Mesenchymal stem cell (in vitro differentiated cells and primary cell): Measurements from ENCODE around the gene IWS1.
A peak's percentile ranks its signal among the peaks of the same experiment; 100 is the strongest.

Experiments used
- DNase-seq: peaks from one replicate; pipeline ENCODE4 v3.0.0-alpha.2; 2013
- H2AFZ ChIP-seq: one replicate; pipeline ENCODE4 v1.6.1; 2013; ENCODE audit warnings: low read depth, mild to moderate bottlenecking, control low read depth, inconsistent platforms, low read length, moderate library complexity
- H2AK5ac ChIP-seq: 2 replicates; pipeline ENCODE4 v1.6.1; 2013; ENCODE audit warnings: low read length, moderate library complexity, mild to moderate bottlenecking, inconsistent platforms; ENCODE audit not compliant: severe bottlenecking
- H2BK120ac ChIP-seq: one replicate; pipeline ENCODE4 v1.6.1; 2013; ENCODE audit warnings: low read depth, mild to moderate bottlenecking, inconsistent platforms, low read length, moderate library complexity
- H2BK12ac ChIP-seq, 2 experiments: one replicate each; pipeline ENCODE4 v1.6.1; 2013; ENCODE audit warnings: inconsistent platforms in 2 of 2, low read length in 2 of 2, mild to moderate bottlenecking in 2 of 2, moderate library complexity in 2 of 2, control low read depth in 1 of 2
- H2BK15ac ChIP-seq: one replicate; pipeline ENCODE4 v1.6.1; 2013; ENCODE audit warnings: mild to moderate bottlenecking, low read depth, inconsistent platforms; ENCODE audit not compliant: poor library complexity, severe bottlenecking
- H2BK5ac ChIP-seq: 2 replicates; pipeline ENCODE4 v1.6.1; 2013; ENCODE audit warnings: low read depth, mild to moderate bottlenecking, low read length, control low read depth, inconsistent platforms; ENCODE audit not compliant: poor library complexity, severe bottlenecking
- H3K14ac ChIP-seq, 2 experiments: one replicate each; pipeline ENCODE4 v1.6.1; 2013; ENCODE audit warnings: inconsistent platforms in 2 of 2, low read length in 2 of 2, control low read depth in 1 of 2, mild to moderate bottlenecking in 1 of 2, moderate library complexity in 1 of 2
- H3K18ac ChIP-seq, 2 experiments: one replicate each; pipeline ENCODE4 v1.6.1; 2013; ENCODE audit warnings: inconsistent platforms in 2 of 2, low read length in 2 of 2, control low read depth in 1 of 2, low read depth in 1 of 2, mild to moderate bottlenecking in 1 of 2
- H3K23ac ChIP-seq, 2 experiments: one replicate each; pipeline ENCODE4 v1.6.1; 2013; ENCODE audit warnings: inconsistent platforms in 2 of 2, low read length in 2 of 2, mild to moderate bottlenecking in 2 of 2, moderate library complexity in 2 of 2, control low read depth in 1 of 2
- H3K27ac ChIP-seq: 2 replicates; pipeline ENCODE4 v1.5.1; 2013; ENCODE audit warnings: mild to moderate bottlenecking, moderate library complexity, low read length, control low read depth, inconsistent platforms; ENCODE audit not compliant: poor library complexity, severe bottlenecking
- H3K27me3 ChIP-seq, 2 experiments: 2 replicates each; pipeline versions ENCODE4 v1.6.1 to v1.7.0; 2013; ENCODE audit warnings: low read length in 2 of 2, mild to moderate bottlenecking in 2 of 2, moderate library complexity in 2 of 2, control low read depth in 1 of 2, inconsistent platforms in 1 of 2; ENCODE audit not compliant: control insufficient read depth in 1 of 2, insufficient read depth in 1 of 2
- H3K36me3 ChIP-seq, 2 experiments: 2 replicates each; pipeline versions ENCODE4 v1.6.1 to v1.7.0; 2013; ENCODE audit warnings: low read length in 2 of 2, control low read depth in 1 of 2, inconsistent platforms in 1 of 2, low read depth in 1 of 2, mild to moderate bottlenecking in 1 of 2; ENCODE audit not compliant: insufficient read depth in 2 of 2, control insufficient read depth in 1 of 2
- H3K4ac ChIP-seq, 2 experiments: one replicate each; pipeline ENCODE4 v1.6.1; 2013; ENCODE audit warnings: inconsistent platforms in 2 of 2, low read length in 2 of 2, mild to moderate bottlenecking in 2 of 2, moderate library complexity in 2 of 2, control low read depth in 1 of 2, low read depth in 1 of 2
- H3K4me1 ChIP-seq: 2 replicates; pipeline ENCODE4 v1.6.1; 2013; ENCODE audit warnings: low read depth, low read length, control low read depth; ENCODE audit not compliant: control insufficient read depth, insufficient read depth
- H3K4me2 ChIP-seq: 2 replicates; pipeline ENCODE4 v1.6.1; 2013; ENCODE audit warnings: low read length, mild to moderate bottlenecking, inconsistent platforms; ENCODE audit not compliant: poor library complexity, severe bottlenecking
- H3K4me3 ChIP-seq, 2 experiments: 2 replicates each; pipeline versions ENCODE4 v1.5.1 to v1.7.0; 2013; ENCODE audit warnings: low read length in 2 of 2, mild to moderate bottlenecking in 2 of 2, control low read depth in 1 of 2, low read depth in 1 of 2; ENCODE audit not compliant: insufficient read depth in 1 of 2
- H3K79me1 ChIP-seq: replicated peaks from 2 replicates; pipeline ENCODE4 v1.6.1; 2013; ENCODE audit warnings: mild to moderate bottlenecking, control low read depth, low read length, inconsistent platforms; ENCODE audit not compliant: poor library complexity, severe bottlenecking
- H3K9ac ChIP-seq: 2 replicates; pipeline ENCODE4 v1.7.0; 2013; ENCODE audit warnings: mild to moderate bottlenecking, low read length, moderate library complexity
- H3K9me3 ChIP-seq: 2 replicates; pipeline ENCODE4 v1.7.0; 2013; ENCODE audit warnings: mild to moderate bottlenecking, low read length; ENCODE audit not compliant: control insufficient read depth
- H4K8ac ChIP-seq: one replicate; pipeline ENCODE4 v1.6.1; 2013; ENCODE audit warnings: inconsistent platforms, mild to moderate bottlenecking, low read length, moderate library complexity
- H4K91ac ChIP-seq: one replicate; pipeline ENCODE4 v1.6.1; 2013; ENCODE audit warnings: mild to moderate bottlenecking, low read length, inconsistent platforms
- WGBS: methylation state at CpG from one replicate; pipeline ENCODE4 v1.1.7; 2013; ENCODE audit warnings: mixed read lengths; 5-methylcytosine and 5-hydroxymethylcytosine counted together

The IWS1 gene

DNA sequence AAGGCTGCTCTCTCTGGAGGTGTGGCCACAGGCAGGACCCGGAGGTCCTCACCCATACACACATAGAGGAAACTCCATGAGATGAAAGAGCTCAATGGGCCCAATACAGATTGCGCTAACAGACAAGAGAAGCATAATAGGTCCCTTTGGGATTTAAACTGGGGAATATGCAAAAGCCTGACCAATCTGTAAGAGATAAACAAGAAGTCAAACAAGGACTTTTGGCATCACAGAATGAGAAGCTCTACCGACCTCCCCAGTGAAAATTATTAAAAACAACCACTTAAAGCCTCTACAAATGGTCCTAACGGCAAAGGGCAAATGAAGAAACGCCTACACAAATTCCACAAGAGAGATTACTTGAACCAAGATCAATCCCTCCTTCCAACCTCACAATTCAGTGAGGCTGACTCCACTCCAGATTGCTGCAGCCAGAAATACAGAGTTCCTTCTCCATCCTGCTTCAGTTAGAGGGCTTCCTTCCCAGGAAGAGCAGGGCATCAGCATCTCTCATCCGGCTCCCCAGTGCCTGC, 10.8 kb downstream of the IWS1 start:
- H2BK120ac ChIP-seq: no peak overlapping the region
- H3K14ac ChIP-seq: no peak overlapping the region
- H3K4me1 ChIP-seq: peaks cover 5% of the 10 kb centered on the region
- no peaks in the 10 kb centered on the region for H3K9me3 ChIP-seq
- no peak overlapping the region for H2BK5ac ChIP-seq
- peaks cover 11% of the 10 kb centered on the region for H3K79me1 ChIP-seq
- H3K27me3 ChIP-seq: no peaks in the 10 kb centered on the region
- no peak overlapping the region for H3K4me2 ChIP-seq
- no peak overlapping the region for H2AK5ac ChIP-seq
- H2AFZ ChIP-seq: no peak overlapping the region
- no peak overlapping the region for H3K4ac ChIP-seq
- no peak overlapping the region for H4K8ac ChIP-seq
- peak overlapping the region; percentile 3 for H2BK15ac ChIP-seq
- H3K9ac ChIP-seq: peak overlapping the region; percentile 91
- no peak overlapping the region for H3K27ac ChIP-seq
- H3K23ac ChIP-seq: no peak overlapping the region
- H3K4me3 ChIP-seq: peak overlapping the region in 1 of 2 experiments; percentile 43
- no peak for DNase-seq
- H2BK12ac ChIP-seq: no peak overlapping the region
- no peak overlapping the region for H4K91ac ChIP-seq
- no peak overlapping the region for H3K18ac ChIP-seq
- WGBS: 89% methylated on average over 6 of the region's 6 CpGs
- H3K36me3 ChIP-seq: peaks cover 26 to 50% of the 10 kb centered on the region in 2 experiments

- no peak overlapping the region for H3K4me2 ChIP-seq
- no peak overlapping the region for H2AFZ ChIP-seq
- H3K4ac ChIP-seq: no peak overlapping the region
- no peak overlapping the region for H2BK15ac ChIP-seq
- H3K4me3 ChIP-seq: no peak overlapping the region
- H2AK5ac ChIP-seq: no peak overlapping the region
- no peak overlapping the region for H2BK120ac ChIP-seq
- no peak for DNase-seq
- no peak overlapping the region for H3K27ac ChIP-seq
- H3K36me3 ChIP-seq: peaks cover 26 to 43% of the 10 kb centered on the region in 2 experiments
- no peak overlapping the region for H4K91ac ChIP-seq
- H4K8ac ChIP-seq: no peak overlapping the region
- 97% methylated on average over 13 of the region's 13 CpGs for WGBS
- no peak overlapping the region for H3K9ac ChIP-seq
- no peak overlapping the region for H2BK5ac ChIP-seq
- H3K14ac ChIP-seq: no peak overlapping the region
- no peak overlapping the region for H3K18ac ChIP-seq
- H3K27me3 ChIP-seq: no peaks in the 10 kb centered on the region
- no peak overlapping the region for H3K23ac ChIP-seq
- no peak overlapping the region for H2BK12ac ChIP-seq
- peaks cover 6% of the 10 kb centered on the region for H3K4me1 ChIP-seq
- peaks cover 11% of the 10 kb centered on the region for H3K79me1 ChIP-seq
- H3K9me3 ChIP-seq: no peaks in the 10 kb centered on the region
Observed at GRCh38 chr2:127514485-127514884, 11.8 kb downstream of the IWS1 start.

GRCh38 chr2:127514076-127514475, 12.2 kb downstream of the IWS1 start:
- Histone ChIP-seq H4K8ac (no peak overlapping the region), H2AFZ (no peak overlapping the region), H3K4ac (no peak overlapping the region), H3K27ac (no peak overlapping the region), H2BK15ac (no peak overlapping the region), H3K36me3 (peaks cover 26 to 40% of the 10 kb centered on the region in 2 experiments), H3K23ac (no peak overlapping the region), H3K4me3 (no peak overlapping the region), H3K4me2 (no peak overlapping the region), H3K79me1 (peaks cover 11% of the 10 kb centered on the region), H3K9ac (no peak overlapping the region), H2BK12ac (no peak overlapping the region), H2BK5ac (no peak overlapping the region), H4K91ac (no peak overlapping the region), H3K27me3 (no peaks in the 10 kb centered on the region), H2BK120ac (no peak overlapping the region), H3K18ac (no peak overlapping the region), H3K4me1 (peaks cover 6% of the 10 kb centered on the region), H3K9me3 (no peaks in the 10 kb centered on the region), H3K14ac (no peak overlapping the region), H2AK5ac (no peak overlapping the region)
- WGBS: 88% methylated on average over 10 of the region's 10 CpGs
- DNase-seq: no peak

- no peak for DNase-seq
- Histone ChIP-seq H2BK5ac (no peak overlapping the region), H3K4me3 (no peak overlapping the region), H3K18ac (no peak overlapping the region), H2AFZ (no peak overlapping the region), H3K79me1 (peaks cover 11% of the 10 kb centered on the region), H3K4me2 (no peak overlapping the region), H2BK120ac (no peak overlapping the region), H2BK12ac (no peak overlapping the region), H2BK15ac (no peak overlapping the region), H4K91ac (no peak overlapping the region), H4K8ac (no peak overlapping the region), H3K27ac (no peak overlapping the region), H3K27me3 (no peaks in the 10 kb centered on the region), H3K9me3 (no peaks in the 10 kb centered on the region), H3K9ac (no peak overlapping the region), H3K36me3 (peaks cover 19 to 27% of the 10 kb centered on the region in 2 experiments), H2AK5ac (no peak overlapping the region), H3K4me1 (peaks cover 8% of the 10 kb centered on the region), H3K23ac (no peak overlapping the region), H3K4ac (no peak overlapping the region), H3K14ac (no peak overlapping the region)
- WGBS: 95% methylated on average over 3 of the region's 4 CpGs
Observed at GRCh38 chr2:127512362-127512761, 13.9 kb downstream of the IWS1 start.
